GM19025 (cell line): ENCODE measurements around the gene NDC80.
"Not testable (repeated sequence)": the region's sequence is repeated elsewhere in the genome, so short reads cannot be mapped to it uniquely, and the experiment has no call there.

Experiments used
- ATAC-seq: cut with Tn5 transposase; IDR thresholded peaks from one replicate; pipeline ENCODE4 v1.9.1; 2021; ENCODE audit warnings: mild to moderate bottlenecking, low read depth, moderate library complexity; ENCODE audit not compliant: unreplicated experiment

Gene NDC80

GRCh38 chr18:2662288-2662687, 90.9 kb downstream of the NDC80 start:
- ATAC-seq, result not testable (repeated sequence)

- no peak for ATAC-seq
Observed at GRCh38 chr18:2662990-2663389, 91.6 kb downstream of the NDC80 start.
